IMR-90 (cell line): ENCODE results near the gene ZACN. TPM values are rescaled to one million over a fixed set of nuclear protein-coding genes. Genes with fewer than 3 reads are reported as not detected.

Source experiments
- ATAC-seq: fragments of 200-7000 bp; cut with Tn5 transposase; 2 replicates; pipeline ENCODE4 v1.9.1; 2020; ENCODE audit warnings: low read depth, mild to moderate bottlenecking, moderate library complexity
- BruUV-seq: library from RNA; stranded (reverse); fragments of 400-500 nt; replicated peaks from 2 replicates; lab custom pipeline; 2021; lab: Mats Ljungman, UMichigan
- CTCF ChIA-PET: fragments of 300-600 bp; formaldehyde crosslinking; extraction: SDS; loops from one replicate; lab custom pipeline; 2021; ENCODE audit warnings: antibody characterized with exemption; lab: Yijun Ruan, JAX
- POLR2A ChIA-PET: fragments of 300-600 bp; sonication (Branson Sonifier 250); formaldehyde crosslinking; loops from one replicate; lab custom pipeline; 2022; ENCODE audit warnings: antibody characterized with exemption; ENCODE audit not compliant: unreplicated experiment; lab: Charles Lee
- DNase-seq: peaks from one replicate; pipeline ENCODE4 v3.0.0; 2013
- H2AFZ ChIP-seq: replicated peaks from 2 replicates; pipeline ENCODE3; 2013; ENCODE audit warnings: low read length, mild to moderate bottlenecking; ENCODE audit not compliant: poor library complexity
- H2AK5ac ChIP-seq: 2 replicates; pipeline ENCODE4 v1.6.1; 2013; ENCODE audit warnings: low read depth, low read length, inconsistent platforms
- H2AK9ac ChIP-seq: replicated peaks from 2 replicates; pipeline ENCODE3; 2013; ENCODE audit warnings: mild to moderate bottlenecking, low read depth, low read length, moderate library complexity; ENCODE audit not compliant: poor library complexity
- H2BK120ac ChIP-seq: 2 replicates; pipeline ENCODE4 v1.6.1; 2013; ENCODE audit warnings: low read depth, low read length, inconsistent platforms
- H2BK15ac ChIP-seq: 3 replicates; pipeline ENCODE4 v1.6.1; 2013; ENCODE audit warnings: low read depth, low read length, inconsistent platforms
- H2BK20ac ChIP-seq: 2 replicates; pipeline ENCODE4 v1.6.1; 2013; ENCODE audit warnings: low read depth, mild to moderate bottlenecking, inconsistent platforms, low read length, moderate library complexity
- H2BK5ac ChIP-seq: 2 replicates; pipeline ENCODE4 v1.6.1; 2013; ENCODE audit warnings: mild to moderate bottlenecking, low read depth, low read length, inconsistent platforms; ENCODE audit not compliant: poor library complexity, severe bottlenecking
- H3K14ac ChIP-seq: replicated peaks from 2 replicates; pipeline ENCODE4 v1.6.1; 2013; ENCODE audit warnings: low read depth, low read length, inconsistent platforms
- H3K18ac ChIP-seq: 2 replicates; pipeline ENCODE4 v1.6.1; 2013; ENCODE audit warnings: low read depth, low read length, control low read depth
- H3K23ac ChIP-seq: 2 replicates; pipeline ENCODE4 v1.6.1; 2013; ENCODE audit warnings: low read depth, low read length, inconsistent platforms
- H3K27ac ChIP-seq: 2 replicates; pipeline ENCODE4 v1.5.1; 2013; ENCODE audit warnings: mild to moderate bottlenecking, control low read depth, low read length; ENCODE audit not compliant: insufficient read depth
- H3K27me3 ChIP-seq: 2 replicates; pipeline ENCODE4 v1.6.1; 2013; ENCODE audit warnings: low read length; ENCODE audit not compliant: control insufficient read depth, insufficient read depth
- H3K36me3 ChIP-seq: 2 replicates; pipeline ENCODE4 v1.6.1; 2013; ENCODE audit warnings: low read length, mixed read lengths; ENCODE audit not compliant: control insufficient read depth, insufficient read depth
- H3K4ac ChIP-seq: 2 replicates; pipeline ENCODE4 v1.6.1; 2013; ENCODE audit warnings: low read depth, low read length, inconsistent platforms
- H3K4me1 ChIP-seq: 2 replicates; pipeline ENCODE4 v1.6.1; 2013; ENCODE audit warnings: low read length, mixed read lengths; ENCODE audit not compliant: control insufficient read depth, insufficient read depth
- H3K4me2 ChIP-seq: 2 replicates; pipeline ENCODE4 v1.6.1; 2013; ENCODE audit warnings: low read depth, mild to moderate bottlenecking, control low read depth, low read length, moderate library complexity
- H3K4me3 ChIP-seq: 2 replicates; pipeline ENCODE4 v1.5.1; 2013; ENCODE audit warnings: low read depth, mild to moderate bottlenecking, control low read depth, low read length, moderate library complexity; ENCODE audit not compliant: insufficient read depth
- H3K56ac ChIP-seq: 2 replicates; pipeline ENCODE4 v1.6.1; 2013; ENCODE audit warnings: low read length, inconsistent platforms; ENCODE audit not compliant: insufficient read depth; ENCODE audit errors: extremely low read depth
- H3K79me1 ChIP-seq, 2 experiments: 2 replicates each; pipeline ENCODE4 v1.6.1; 2013; ENCODE audit warnings: low read length in 2 of 2, inconsistent platforms in 1 of 2, low read depth in 1 of 2
- H3K9ac ChIP-seq: 2 replicates; pipeline ENCODE4 v1.6.1; 2013; ENCODE audit warnings: low read depth, low read length, control low read depth
- H3K9me1 ChIP-seq: 2 replicates; pipeline ENCODE4 v1.6.1; 2013; ENCODE audit warnings: low read length, inconsistent platforms; ENCODE audit not compliant: insufficient read depth
- H3K9me3 ChIP-seq: 2 replicates; pipeline ENCODE4 v1.6.1; 2013; ENCODE audit warnings: low read length; ENCODE audit not compliant: control insufficient read depth, insufficient read depth
- H4K20me1 ChIP-seq: 2 replicates; pipeline ENCODE4 v1.6.1; 2013; ENCODE audit warnings: low read length, inconsistent platforms; ENCODE audit not compliant: insufficient read depth
- H4K5ac ChIP-seq: 2 replicates; pipeline ENCODE4 v1.6.1; 2013; ENCODE audit warnings: mild to moderate bottlenecking, low read depth, low read length, control low read depth
- H4K8ac ChIP-seq, 2 experiments: 2 replicates each; pipeline ENCODE4 v1.6.1; 2013; ENCODE audit warnings: low read depth in 2 of 2, low read length in 2 of 2, control low read depth in 1 of 2, inconsistent platforms in 1 of 2
- H4K91ac ChIP-seq: 2 replicates; pipeline ENCODE4 v1.6.1; 2013; ENCODE audit warnings: low read depth, low read length, inconsistent platforms; ENCODE audit not compliant: insufficient read depth
- BHLHE40 ChIP-seq: fragments of 150-350 bp; IDR thresholded peaks from 2 replicates; pipeline ENCODE4 v1.6.1; 2016; ENCODE audit warnings: mild to moderate bottlenecking, low read depth, low read length
- ELK1 ChIP-seq: fragments of 150-350 bp; IDR thresholded peaks from 2 replicates; pipeline ENCODE4 v1.6.1; 2016; ENCODE audit warnings: low read depth, mild to moderate bottlenecking, low read length, moderate library complexity, borderline replicate concordance
- FOS ChIP-seq: fragments of 150-350 bp; IDR thresholded peaks from 2 replicates; pipeline ENCODE4 v1.6.1; 2016; ENCODE audit warnings: low read depth, low read length
- MAZ ChIP-seq: IDR thresholded peaks from 2 replicates; pipeline ENCODE4 v1.6.1; 2012; ENCODE audit warnings: low read depth, mild to moderate bottlenecking, low read length, improper control_type of control experiment, moderate library complexity, borderline replicate concordance
- MXI1 ChIP-seq: IDR thresholded peaks from 2 replicates; pipeline ENCODE4 v1.6.1; 2012; ENCODE audit warnings: low read depth, mild to moderate bottlenecking, low read length, moderate library complexity, borderline replicate concordance
- POLR2A ChIP-seq: IDR thresholded peaks from 2 replicates; pipeline ENCODE4 v1.6.1; 2012; ENCODE audit warnings: mild to moderate bottlenecking, low read depth, low read length
- RCOR1 ChIP-seq: IDR thresholded peaks from 2 replicates; pipeline ENCODE4 v1.6.1; 2012; ENCODE audit warnings: mild to moderate bottlenecking, low read length, improper control_type of control experiment; ENCODE audit not compliant: insufficient replicate concordance
- RFX5 ChIP-seq: IDR thresholded peaks from 2 replicates; pipeline ENCODE4 v1.8.0; 2012; ENCODE audit warnings: low read depth, mild to moderate bottlenecking, low read length, moderate library complexity
- WGBS, 2 experiments: methylation state at CpG; one replicate each; pipeline versions ENCODE4 v1.1.5 to v1.1.7; 2013; ENCODE audit warnings: missing lambda C conversion rate in 2 of 2; ENCODE audit not compliant: insufficient read length in 1 of 2; ENCODE audit errors: extremely low coverage in 2 of 2; 5-methylcytosine and 5-hydroxymethylcytosine counted together
- dilution Hi-C: fragments of 300-500 bp; cut with HindIII; formaldehyde crosslinking; loops from one replicate; pipeline ENCODE4 v1.14.3; 2018; ENCODE audit warnings: low sequenced_read_pairs; ENCODE audit not compliant: unreplicated experiment
- in situ Hi-C: fragments of 300-500 bp; cut with MboI; formaldehyde crosslinking; loops from 3 replicates; pipeline ENCODE4 v1.14.3; 2019; ENCODE audit warnings: low sequenced_read_pairs, inconsistent platforms, mixed read lengths
- intact Hi-C: fragments of 100-400 bp; cut with micrococcal nuclease; formaldehyde crosslinking; loops from 2 replicates; pipeline ENCODE4 v1.10.0; 2022
- polyA plus RNA-seq, 3 experiments: library from polyadenylated mRNA; depleted of rRNA; stranded (reverse); fragments of >200 nt; gene quantifications; 2 replicates each; pipeline ENCODE4 v1.2.3, GENCODE V29; 2012; ENCODE audit warnings: low replicate concordance in 1 of 3
- total RNA-seq: library from RNA; depleted of rRNA; stranded (reverse); fragments of >200 nt; gene quantifications from 2 replicates; pipeline ENCODE4 v1.2.3, GENCODE V29; 2012
- TF ChIP-seq, protein P1 (sequence below): conservative IDR thresholded peaks from 2 replicates; pipeline ENCODE4 v1.5.1; 2012; ENCODE audit warnings: mild to moderate bottlenecking, low read depth, low read length, improper control_type of control experiment
- TF ChIP-seq, protein P2 (sequence below): fragments of 150-350 bp; IDR thresholded peaks from 2 replicates; pipeline ENCODE4 v1.6.1; 2017; ENCODE audit warnings: mild to moderate bottlenecking, antibody characterized with exemption, low read length, low read depth

ZACN gene
- total and polyA plus RNA-seq, 2 of the 4 experiments (the other 2 are of a cell fraction): not detected

DNA sequence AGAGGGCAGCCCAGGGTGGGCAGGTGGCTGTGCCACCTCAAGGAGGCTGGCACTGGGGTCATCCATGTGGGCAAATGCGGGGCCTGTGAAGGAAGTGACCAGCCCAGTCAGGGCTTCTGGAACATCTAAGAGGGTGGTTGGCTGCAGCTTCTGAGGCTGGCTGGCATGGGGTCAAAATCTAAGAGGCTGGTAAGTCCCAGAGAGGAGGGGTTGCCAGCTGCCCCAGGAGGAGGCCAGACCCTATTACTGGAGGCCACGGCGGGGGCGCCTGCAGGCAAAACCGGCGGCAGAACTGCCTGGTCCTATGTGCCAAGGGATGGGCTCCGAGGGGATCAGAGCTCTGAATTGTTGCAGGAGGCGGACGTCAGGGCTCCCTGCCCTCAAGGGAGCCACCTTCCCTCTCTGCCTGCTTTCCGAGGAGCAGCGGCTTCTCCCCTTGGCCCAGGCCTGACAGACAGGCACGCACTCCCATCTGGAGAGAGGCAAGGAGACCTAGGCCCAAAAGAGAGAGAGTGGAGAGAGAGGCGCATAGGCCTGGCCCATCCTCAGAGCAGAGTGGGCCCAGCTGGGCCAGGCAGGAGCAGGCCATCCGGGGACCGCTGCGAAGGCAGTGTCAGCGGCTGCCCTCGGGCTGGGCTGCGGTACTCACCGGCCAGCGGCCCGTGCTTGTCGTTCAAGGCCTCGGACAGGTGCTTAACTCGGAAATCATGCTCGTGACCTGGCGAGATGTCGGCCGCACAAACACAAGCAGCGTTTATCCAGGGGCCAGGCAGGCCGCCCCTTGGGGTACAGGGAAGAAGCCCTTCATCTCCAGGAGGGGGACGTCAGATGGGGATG lies 10.9 kb downstream of the ZACN start:
- Histone ChIP-seq H4K5ac (no peak overlapping the region), H2BK5ac (no peak overlapping the region), H3K79me1 (peaks cover 5 to 20% of the 10 kb centered on the region in 2 experiments; a peak in 3 of 4 replicates), H2AK9ac (peak overlapping the region; percentile 28), H3K27me3 (no peaks in the 10 kb centered on the region), H3K18ac (no peak overlapping the region), H3K4me2 (no peak overlapping the region), H3K9me1 (no peaks in the 10 kb centered on the region), H3K9ac (no peak overlapping the region), H3K4me1 (no peaks in the 10 kb centered on the region), H3K4ac (no peak overlapping the region), H2AFZ (peak overlapping the region; percentile 51), H4K20me1 (no peaks in the 10 kb centered on the region; the same call in 1 of the 2 replicates), H2BK15ac (no peak overlapping the region), H4K91ac (no peak overlapping the region), H3K14ac (no peak overlapping the region), H3K36me3 (peaks cover 76% of the 10 kb centered on the region), H4K8ac (no peak overlapping the region), H3K4me3 (no peak overlapping the region), H2BK20ac (no peak overlapping the region), H2BK120ac (no peak overlapping the region), H3K23ac (no peak overlapping the region), H2AK5ac (no peak overlapping the region), H3K27ac (no peak overlapping the region), H3K9me3 (no peaks in the 10 kb centered on the region), H3K56ac (no peak overlapping the region)
- BruUV-seq: no TSS peak
- in situ Hi-C loops: no loop called here
- ChIA-PET POLR2A (no interaction called here), CTCF (no interaction called here)
- dilution Hi-C loops: no loop called here
- intact Hi-C loops: no loop called here
- WGBS, 2 experiments: 93% methylated on average over 21 of the region's 32 CpGs; no CpG with 5 or more reads in 1 of the 2 experiments
- TF ChIP-seq POLR2A: no peak
- TF ChIP-seq MAZ: no peak
- TF ChIP-seq RCOR1: no peak
- TF ChIP-seq RFX5: no peak
- TF ChIP-seq, protein P1, sequence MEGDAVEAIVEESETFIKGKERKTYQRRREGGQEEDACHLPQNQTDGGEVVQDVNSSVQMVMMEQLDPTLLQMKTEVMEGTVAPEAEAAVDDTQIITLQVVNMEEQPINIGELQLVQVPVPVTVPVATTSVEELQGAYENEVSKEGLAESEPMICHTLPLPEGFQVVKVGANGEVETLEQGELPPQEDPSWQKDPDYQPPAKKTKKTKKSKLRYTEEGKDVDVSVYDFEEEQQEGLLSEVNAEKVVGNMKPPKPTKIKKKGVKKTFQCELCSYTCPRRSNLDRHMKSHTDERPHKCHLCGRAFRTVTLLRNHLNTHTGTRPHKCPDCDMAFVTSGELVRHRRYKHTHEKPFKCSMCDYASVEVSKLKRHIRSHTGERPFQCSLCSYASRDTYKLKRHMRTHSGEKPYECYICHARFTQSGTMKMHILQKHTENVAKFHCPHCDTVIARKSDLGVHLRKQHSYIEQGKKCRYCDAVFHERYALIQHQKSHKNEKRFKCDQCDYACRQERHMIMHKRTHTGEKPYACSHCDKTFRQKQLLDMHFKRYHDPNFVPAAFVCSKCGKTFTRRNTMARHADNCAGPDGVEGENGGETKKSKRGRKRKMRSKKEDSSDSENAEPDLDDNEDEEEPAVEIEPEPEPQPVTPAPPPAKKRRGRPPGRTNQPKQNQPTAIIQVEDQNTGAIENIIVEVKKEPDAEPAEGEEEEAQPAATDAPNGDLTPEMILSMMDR: no peak
- no peak for TF ChIP-seq BHLHE40
- TF ChIP-seq MXI1: no peak
- TF ChIP-seq, protein P2, sequence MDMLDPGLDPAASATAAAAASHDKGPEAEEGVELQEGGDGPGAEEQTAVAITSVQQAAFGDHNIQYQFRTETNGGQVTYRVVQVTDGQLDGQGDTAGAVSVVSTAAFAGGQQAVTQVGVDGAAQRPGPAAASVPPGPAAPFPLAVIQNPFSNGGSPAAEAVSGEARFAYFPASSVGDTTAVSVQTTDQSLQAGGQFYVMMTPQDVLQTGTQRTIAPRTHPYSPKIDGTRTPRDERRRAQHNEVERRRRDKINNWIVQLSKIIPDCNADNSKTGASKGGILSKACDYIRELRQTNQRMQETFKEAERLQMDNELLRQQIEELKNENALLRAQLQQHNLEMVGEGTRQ: no peak
- TF ChIP-seq ELK1: no peak
- no peak for TF ChIP-seq FOS
- DNase-seq (no peak), ATAC-seq (no peak)
